Lung (tissue), 12 donors: ENCODE data around the gene ENPP1. TPM values are rescaled to one million over a fixed set of nuclear protein-coding genes. Genes with fewer than 3 reads are reported as not detected.

Source experiments
- ATAC-seq: fragments of 200-7000 bp; cut with Tn5 transposase; one replicate; pipeline ENCODE4 v1.9.1; 2020; ENCODE audit warnings: moderate number of reproducible peaks; ENCODE audit not compliant: insufficient read depth, low FRiP score
- DNase-seq, 3 donors: peaks; one replicate each; pipeline ENCODE4 v3.0.0-alpha.2; 2013 to 2017
- H3K27ac ChIP-seq, 2 donors: one replicate each; pipeline ENCODE4 v1.5.1; 2013; ENCODE audit warnings: mild to moderate bottlenecking in 2 of 2, moderate library complexity in 2 of 2, control low read depth in 1 of 2, inconsistent platforms in 1 of 2, low read depth in 1 of 2, low read length in 1 of 2
- H3K27me3 ChIP-seq, 3 donors: one replicate each; pipeline ENCODE4 v1.5.1; 2013; ENCODE audit warnings: low read length in 2 of 3; ENCODE audit not compliant: control insufficient read depth in 3 of 3, insufficient read depth in 3 of 3
- H3K36me3 ChIP-seq, 4 donors: one replicate each; pipeline ENCODE4 v1.5.1; 2013; ENCODE audit warnings: low read length in 4 of 4, mild to moderate bottlenecking in 1 of 4, moderate library complexity in 1 of 4; ENCODE audit not compliant: control insufficient read depth in 4 of 4, insufficient read depth in 4 of 4
- H3K4me1 ChIP-seq, 5 donors: one replicate each; pipeline ENCODE4 v1.5.1; 2013; ENCODE audit warnings: low read length in 5 of 5, mild to moderate bottlenecking in 2 of 5, moderate library complexity in 1 of 5; ENCODE audit not compliant: control insufficient read depth in 5 of 5, insufficient read depth in 5 of 5
- H3K4me3 ChIP-seq: one replicate; pipeline ENCODE4 v1.5.1; 2013; ENCODE audit warnings: mild to moderate bottlenecking, control low read depth, moderate library complexity
- H3K9ac ChIP-seq, 2 donors: one replicate each; pipeline ENCODE4 v1.5.1; 2013; ENCODE audit warnings: low read length in 2 of 2, control low read depth in 1 of 2; ENCODE audit not compliant: insufficient read depth in 1 of 2
- H3K9me3 ChIP-seq, 4 donors: one replicate each; pipeline ENCODE4 v1.5.1; 2013; ENCODE audit warnings: low read length in 3 of 4, mild to moderate bottlenecking in 1 of 4, moderate library complexity in 1 of 4; ENCODE audit not compliant: control insufficient read depth in 4 of 4, insufficient read depth in 3 of 4
- CTCF ChIP-seq: IDR thresholded peaks from 2 replicates; pipeline ENCODE4 v1.5.1; 2012; ENCODE audit warnings: mild to moderate bottlenecking; ENCODE audit errors: control extremely low read depth, extremely low read depth
- WGBS, 2 donors: extraction: QIAGEN DNeasy Blood & Tissue Kit; methylation state at CpG; one replicate each; pipeline ENCODE4 v1.1.7; 2013; 5-methylcytosine and 5-hydroxymethylcytosine counted together
- polyA plus RNA-seq, 2 donors: library from polyadenylated mRNA; stranded (reverse); fragments of 200-250 nt; gene quantifications; one replicate each; pipeline ENCODE4 v1.2.1, GENCODE V29; 2013
- total RNA-seq, 2 donors: library from RNA; depleted of rRNA in 1 of 2; stranded (reverse); fragments of >200 nt in 1 of 2; gene quantifications; one replicate each; pipeline ENCODE4 v1.2.1, GENCODE V29; 2014 to 2021
- donor health status: control.
- donor health status: control.
- donor health status: Bipolar disorder and iron deficiency.
- donor health status: healthy.
- donor health status: DM: yes; HTN: yes; CAD: no.

ENPP1 gene
- total and polyA plus RNA-seq, 4 donors, result 0.21 to 7.3 (median 0.82) TPM

- DNase-seq (no peak), ATAC-seq (no peak)
- H3K9ac ChIP-seq, result no peak overlapping the region
- no peak overlapping the region for H3K27ac ChIP-seq
- TF ChIP-seq CTCF, result no peak
- H3K4me3 ChIP-seq, result no peak overlapping the region
- WGBS, 2 donors, result 83 to 89% methylated on average over 7 of the region's 7 CpGs
- H3K36me3 ChIP-seq, result no peaks in the 10 kb centered on the region
- H3K4me1 ChIP-seq, result no peaks in the 10 kb centered on the region
- no peaks in the 10 kb centered on the region for H3K27me3 ChIP-seq
- H3K9me3 ChIP-seq, result no peaks in the 10 kb centered on the region
Measured at GRCh38 chr6:131846023-131846663, 38.3 kb downstream of the ENPP1 start.

- H3K9ac ChIP-seq, result no peak overlapping the region
- WGBS, 2 donors, result 85 to 87% methylated on average over 2 of the region's 2 CpGs
- H3K27ac ChIP-seq, result no peak overlapping the region
- no peaks in the 10 kb centered on the region for H3K4me1 ChIP-seq
- no peak for ATAC-seq
- TF ChIP-seq CTCF, result no peak
- DNase-seq, result no peak
- H3K36me3 ChIP-seq, result no peaks in the 10 kb centered on the region
- H3K4me3 ChIP-seq, result no peak overlapping the region
- no peaks in the 10 kb centered on the region for H3K9me3 ChIP-seq
- no peaks in the 10 kb centered on the region for H3K27me3 ChIP-seq
Measured at GRCh38 chr6:131846905-131847304, 39.1 kb downstream of the ENPP1 start.

GRCh38 chr6:131849799-131850198, 42.0 kb downstream of the ENPP1 start:
- Histone ChIP-seq H3K36me3 (no peaks in the 10 kb centered on the region), H3K27ac (no peak overlapping the region), H3K9ac (no peak overlapping the region), H3K27me3 (no peaks in the 10 kb centered on the region), H3K4me3 (no peak overlapping the region), H3K4me1 (no peaks in the 10 kb centered on the region), H3K9me3 (no peaks in the 10 kb centered on the region)
- TF ChIP-seq CTCF, result no peak
- no peak for ATAC-seq
- no peak for DNase-seq
- 85 to 87% methylated on average over 6 of the region's 6 CpGs for WGBS, 2 donors
